ENCODE data around the gene INAFM2. TPM values are rescaled to one million over a fixed set of nuclear protein-coding genes. Genes with fewer than 3 reads are reported as not detected.

The INAFM2 gene
- total RNA-seq (2022; extraction: Qiagen RNA extraction), result 6.2 to 8.2 TPM (median 7.0 TPM) in 5 replicates

DNA sequence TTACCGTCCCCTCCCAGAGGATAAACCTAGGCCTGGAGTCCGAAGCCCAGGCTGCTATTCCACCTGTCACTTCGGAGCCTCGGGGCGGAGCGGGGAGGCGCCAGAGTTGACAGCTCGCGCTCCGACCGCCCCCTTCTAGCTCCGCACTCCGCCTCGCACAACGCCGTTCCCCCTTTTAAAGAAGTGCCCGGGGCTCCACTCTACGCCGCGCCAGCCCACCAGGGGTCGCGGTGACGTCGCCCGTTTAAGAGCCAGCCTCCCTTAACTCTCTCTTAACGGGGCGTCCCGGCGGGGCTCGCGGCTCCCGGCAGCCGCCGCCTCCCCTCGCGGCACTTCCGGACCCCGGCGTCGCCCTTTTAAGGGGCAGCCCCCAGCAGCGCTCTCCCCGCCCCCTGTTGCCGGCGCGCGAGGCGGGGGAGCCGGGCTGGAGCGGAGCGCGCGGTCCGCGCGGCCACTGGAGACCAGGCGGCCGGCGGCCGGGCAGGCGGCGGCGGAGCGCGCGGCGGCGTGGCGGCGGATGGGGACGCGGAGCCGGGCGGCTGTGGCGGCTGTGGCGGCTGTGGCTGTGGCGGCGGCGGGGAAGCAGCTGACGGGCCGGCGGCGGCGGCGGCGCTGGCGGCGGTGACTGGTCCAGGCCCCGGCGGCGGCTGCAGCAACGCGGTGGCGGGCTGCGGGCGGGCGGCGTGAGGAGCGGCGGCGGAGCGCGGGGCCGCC, at the start of gene INAFM2:
INAFM2 (plus strand) TSS at position 454 of the 714 bp plus-strand sequence. CDS start 364 bp downstream, outside the sequence.

DNA sequence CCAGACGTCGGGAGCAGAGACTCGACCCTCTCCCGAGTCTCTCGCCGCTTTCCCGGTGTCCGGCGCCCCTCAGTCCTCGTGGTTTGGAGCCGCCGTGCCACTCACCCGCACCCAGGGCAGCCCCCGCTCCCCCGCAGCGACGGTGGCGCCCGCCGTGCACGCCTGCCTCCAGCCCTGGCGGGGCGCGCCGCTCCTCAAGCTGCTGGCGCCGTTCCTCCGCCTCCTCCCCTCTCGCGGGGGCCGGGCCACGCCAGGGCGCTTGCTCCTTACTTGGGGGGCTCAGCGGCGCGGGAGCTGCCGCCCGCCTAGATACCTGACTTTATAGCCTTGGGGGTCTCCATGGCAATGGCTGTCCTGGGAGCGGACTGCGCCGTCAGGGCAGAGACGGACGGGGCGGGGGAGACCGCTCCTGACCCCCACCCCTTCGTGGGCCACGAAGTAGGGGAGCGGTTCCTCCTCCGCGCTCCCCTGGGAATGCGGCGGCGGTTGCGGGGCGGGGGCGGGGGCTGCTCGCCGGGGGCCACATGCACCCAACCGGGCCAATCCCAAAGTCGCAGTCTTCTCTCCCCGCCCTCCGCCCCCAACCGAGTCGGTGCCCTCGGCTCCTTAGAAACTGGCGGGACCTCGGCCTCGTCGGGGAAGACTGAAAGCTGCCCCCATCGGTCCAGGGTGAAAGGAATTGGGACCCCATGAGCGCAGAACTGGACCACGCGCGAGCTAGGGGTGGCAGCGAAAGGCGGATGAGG, 40.5 kb upstream of the INAFM2 start, which contains the start of gene ANKRD63:
ANKRD63 (minus strand) TSS at position 196 of the 746 bp plus-strand sequence. CDS start 478 bp downstream, outside the sequence.

DNA sequence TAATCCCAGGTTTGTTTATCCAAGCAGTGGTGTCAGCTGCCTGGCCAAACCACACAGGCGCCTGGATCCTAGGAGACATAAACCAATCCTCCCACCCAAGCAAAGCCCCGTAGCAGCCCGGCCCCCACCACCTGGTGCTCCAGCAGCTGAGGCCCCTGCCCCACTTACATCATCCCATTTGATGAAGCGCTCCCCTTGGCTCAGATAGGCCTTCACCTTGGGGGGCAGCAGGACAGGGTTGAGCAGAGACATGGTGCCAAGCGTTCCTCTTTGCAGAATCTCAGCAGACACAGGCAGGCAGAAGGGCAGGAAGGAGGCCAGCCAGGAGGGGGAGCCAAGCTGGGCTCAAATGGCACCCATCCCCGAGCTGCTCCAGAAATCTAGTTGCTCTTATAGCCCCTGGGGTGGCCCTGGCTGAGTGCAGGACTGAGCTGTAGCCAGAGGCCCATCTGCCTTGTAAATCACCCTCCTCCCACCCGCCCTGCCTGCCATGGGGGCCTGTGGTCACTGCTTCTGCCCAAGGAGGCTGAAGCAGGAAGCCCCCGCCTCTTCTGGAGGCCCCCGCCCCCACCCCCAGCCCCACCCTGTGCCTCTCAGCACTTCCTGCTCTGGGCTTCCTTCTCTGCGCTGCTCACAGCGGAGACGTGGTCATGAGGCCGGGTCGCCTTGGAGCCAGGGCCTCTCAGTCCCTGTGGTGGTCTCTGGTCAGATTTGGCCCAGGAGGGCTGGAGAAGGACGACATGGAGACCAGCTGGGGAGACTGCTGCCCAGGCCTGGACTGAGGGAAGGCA, 15.9 kb upstream of the INAFM2 start, which contains the start of gene PLCB2:
PLCB2 (minus strand) TSS at position 515 of the 791 bp plus-strand sequence; CDS start at position 252, 263 bp downstream.

DNA sequence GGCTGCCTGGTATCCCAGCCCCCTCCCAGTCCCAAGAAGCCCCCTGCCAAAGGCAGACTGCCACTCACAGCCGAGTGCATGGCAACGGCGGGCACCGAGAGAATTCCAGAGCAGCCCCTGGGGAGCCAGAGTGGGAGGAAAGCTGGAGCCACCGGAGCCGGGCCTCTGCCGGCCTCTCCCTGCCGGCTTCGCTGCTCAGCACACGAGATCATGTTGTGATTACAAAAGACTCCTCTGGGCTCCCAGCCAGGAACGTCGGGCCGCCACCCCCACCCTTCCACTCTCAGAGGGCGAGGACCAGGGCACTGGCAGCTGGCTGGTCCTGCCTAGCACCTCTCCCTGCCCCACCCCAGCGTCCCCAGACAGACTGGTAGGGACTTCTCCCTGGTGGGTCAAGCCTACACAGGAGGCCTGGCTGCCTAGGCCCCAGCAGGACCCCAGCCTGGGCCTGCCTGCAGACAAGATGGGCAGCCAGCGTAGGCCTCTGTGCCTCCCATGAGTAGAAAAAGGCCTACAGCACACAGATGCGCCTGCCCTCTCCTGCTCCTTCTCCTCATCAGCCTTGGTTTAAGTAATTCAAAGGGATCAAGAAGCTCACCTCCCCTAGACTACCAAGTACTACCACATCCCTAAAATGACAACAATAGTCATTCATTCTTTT, 17.4 kb downstream of the INAFM2 start, which contains the start of gene CCDC9B:
CCDC9B (minus strand) TSS at position 200 of the 661 bp plus-strand sequence; CDS start at position 80, 120 bp downstream.

DNA sequence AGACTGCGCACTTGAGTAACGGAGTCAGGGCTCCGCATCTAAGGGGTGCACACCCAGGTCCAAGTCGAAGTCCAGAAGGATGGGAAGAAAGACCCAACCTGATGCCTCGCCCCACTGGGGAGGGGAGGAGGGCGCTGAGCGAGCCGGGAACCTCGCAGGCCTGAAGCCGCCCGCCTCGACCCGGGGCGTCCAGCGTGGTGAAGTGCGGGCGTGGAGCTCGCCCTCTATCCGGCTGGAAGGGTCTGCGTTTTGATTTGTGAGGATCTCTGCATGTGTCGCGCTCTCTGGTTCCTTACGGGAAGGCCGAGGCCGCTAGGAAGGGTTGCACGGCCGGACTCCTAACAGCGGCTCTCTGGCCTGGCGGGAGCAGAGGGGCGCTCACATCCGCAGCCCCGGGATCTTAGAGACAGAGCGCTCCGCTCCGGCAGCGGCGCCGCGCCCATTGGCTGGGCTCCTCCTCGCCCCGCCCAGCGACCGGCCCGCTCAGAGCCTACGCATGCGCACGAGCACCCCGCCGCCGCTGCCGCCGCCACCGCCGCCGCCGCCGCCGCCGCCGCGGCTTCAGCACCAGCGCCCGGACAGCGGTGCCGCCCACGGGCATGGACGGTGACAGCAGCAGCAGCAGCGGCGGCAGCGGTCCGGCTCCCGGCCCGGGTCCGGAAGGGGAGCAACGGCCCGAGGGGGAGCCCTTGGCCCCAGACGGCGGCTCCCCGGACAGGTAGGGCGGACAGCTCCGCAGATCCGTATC, 34.4 kb downstream of the INAFM2 start, which contains the start of gene DISP2:
DISP2 (plus strand) TSS at position 497 of the 748 bp plus-strand sequence; CDS start at position 600, 103 bp downstream.

Other genes starting within 250 kb of the INAFM2 start
- gene BMF, start 214.8 kb upstream of the INAFM2 start, total RNA-seq (2022; extraction: Qiagen RNA extraction), result 1.5 to 2.4 TPM (median 1.9 TPM) in 5 replicates
- gene BUB1B, start 162.6 kb upstream of the INAFM2 start, total RNA-seq (2022; extraction: Qiagen RNA extraction), result 25.6 to 30.3 TPM (median 28.8 TPM) in 5 replicates
- 0.29 to 0.68 TPM (median 0.34 TPM) in 5 replicates for gene PAK6, start 84.6 kb upstream of the INAFM2 start, total RNA-seq (2022; extraction: Qiagen RNA extraction)
- gene ANKRD63, start 40.6 kb upstream of the INAFM2 start, total RNA-seq (2022; extraction: Qiagen RNA extraction), result 0.20 to 0.49 TPM (median 0.26 TPM) in 5 replicates
- gene PLCB2, start 15.8 kb upstream of the INAFM2 start, total RNA-seq (2022; extraction: Qiagen RNA extraction), result 0.50 to 1.0 TPM (median 0.90 TPM) in 5 replicates
- gene CCDC9B, start 17.2 kb downstream of the INAFM2 start, total RNA-seq (2022; extraction: Qiagen RNA extraction), result 13.0 to 26.8 TPM (median 19.2 TPM) in 5 replicates
- gene PHGR1, start 27.3 kb downstream of the INAFM2 start, total RNA-seq (2022; extraction: Qiagen RNA extraction), result not detected in 5 replicates
- 1.1 to 1.9 TPM (median 1.5 TPM) in 5 replicates for gene DISP2, start 34.5 kb downstream of the INAFM2 start, total RNA-seq (2022; extraction: Qiagen RNA extraction)
- gene KNSTRN, start 59.0 kb downstream of the INAFM2 start, total RNA-seq (2022; extraction: Qiagen RNA extraction), result 44.0 to 51.2 TPM (median 47.6 TPM) in 5 replicates
- 9.3 to 13.5 TPM (median 12.0 TPM) in 5 replicates for gene IVD, start 82.1 kb downstream of the INAFM2 start, total RNA-seq (2022; extraction: Qiagen RNA extraction)
- 9.4 to 11.6 TPM (median 11.2 TPM) in 5 replicates for gene BAHD1, start 117.3 kb downstream of the INAFM2 start, total RNA-seq (2022; extraction: Qiagen RNA extraction)
- 14.0 to 20.1 TPM (median 17.6 TPM) in 5 replicates for gene CHST14, start 147.3 kb downstream of the INAFM2 start, total RNA-seq (2022; extraction: Qiagen RNA extraction)
- 10.9 to 20.7 TPM (median 11.0 TPM) in 5 replicates for gene CCDC32, start 241.3 kb downstream of the INAFM2 start, total RNA-seq (2022; extraction: Qiagen RNA extraction)
- gene RPUSD2, start 245.6 kb downstream of the INAFM2 start, total RNA-seq (2022; extraction: Qiagen RNA extraction), result 13.0 to 15.6 TPM (median 15.3 TPM) in 5 replicates